ENCODE results near the gene VPS52. TPM values are rescaled to one million over a fixed set of nuclear protein-coding genes. Genes with fewer than 3 reads are reported as not detected.
"Not testable (repeated sequence)": the region's sequence is repeated elsewhere in the genome, so short reads cannot be mapped to it uniquely, and the experiment has no call there.

Gene VPS52
- total and polyA plus RNA-seq, 7 donors = 29.3 to 52.5 (median 35.7) TPM

DNA sequence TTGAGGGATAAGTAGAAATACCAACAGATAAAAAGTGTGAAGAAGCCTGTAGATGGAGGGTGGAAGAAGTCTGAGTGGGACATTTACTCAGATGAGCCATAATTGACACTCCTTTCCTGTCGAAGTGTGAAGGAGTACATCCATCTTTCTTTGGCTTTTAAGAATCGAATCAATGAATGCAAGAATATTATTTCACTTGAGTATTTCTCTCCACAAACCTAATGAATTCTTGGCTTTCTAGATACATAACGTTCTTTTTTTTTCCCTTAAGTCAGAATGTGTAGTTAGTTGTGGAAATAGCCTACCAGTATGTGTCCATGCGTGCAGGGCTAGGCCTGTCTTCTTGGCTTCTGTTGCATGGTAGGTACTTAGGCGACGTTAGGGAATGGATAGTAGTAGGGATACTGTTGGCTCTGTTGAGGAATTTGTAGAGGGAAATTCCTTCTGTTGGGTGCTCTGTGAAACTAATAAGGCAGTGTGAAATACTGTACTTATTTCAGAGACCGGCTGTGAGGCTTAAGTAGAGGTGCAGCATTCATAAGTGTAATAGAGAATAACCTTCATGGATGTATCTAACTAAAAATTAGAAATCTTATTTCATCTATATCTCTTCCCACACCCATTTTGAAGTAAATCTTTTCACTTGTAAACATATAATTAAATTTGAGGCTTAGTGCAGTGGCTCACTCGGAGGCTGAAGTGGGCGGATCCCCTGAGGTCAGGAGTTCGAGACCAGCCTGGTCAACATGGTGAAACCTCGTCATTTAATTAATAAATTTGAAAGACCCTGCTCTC is 1.6 kb upstream of the VPS52 start:
- 56 to 67% (median 57%) methylated on average over 11 of the region's 11 CpGs for WGBS, 3 donors
- intact Hi-C loops (cut with DNase I) = loop anchor here in 1 of 2 donors (2.0 to 10.0 kb wide), 2 partner anchors 15 to 131 kb away; partner anchors contain the start of genes PFDN6 and WDR46
- H3K27ac ChIP-seq = no peak overlapping the region
- TF ChIP-seq, protein P1, sequence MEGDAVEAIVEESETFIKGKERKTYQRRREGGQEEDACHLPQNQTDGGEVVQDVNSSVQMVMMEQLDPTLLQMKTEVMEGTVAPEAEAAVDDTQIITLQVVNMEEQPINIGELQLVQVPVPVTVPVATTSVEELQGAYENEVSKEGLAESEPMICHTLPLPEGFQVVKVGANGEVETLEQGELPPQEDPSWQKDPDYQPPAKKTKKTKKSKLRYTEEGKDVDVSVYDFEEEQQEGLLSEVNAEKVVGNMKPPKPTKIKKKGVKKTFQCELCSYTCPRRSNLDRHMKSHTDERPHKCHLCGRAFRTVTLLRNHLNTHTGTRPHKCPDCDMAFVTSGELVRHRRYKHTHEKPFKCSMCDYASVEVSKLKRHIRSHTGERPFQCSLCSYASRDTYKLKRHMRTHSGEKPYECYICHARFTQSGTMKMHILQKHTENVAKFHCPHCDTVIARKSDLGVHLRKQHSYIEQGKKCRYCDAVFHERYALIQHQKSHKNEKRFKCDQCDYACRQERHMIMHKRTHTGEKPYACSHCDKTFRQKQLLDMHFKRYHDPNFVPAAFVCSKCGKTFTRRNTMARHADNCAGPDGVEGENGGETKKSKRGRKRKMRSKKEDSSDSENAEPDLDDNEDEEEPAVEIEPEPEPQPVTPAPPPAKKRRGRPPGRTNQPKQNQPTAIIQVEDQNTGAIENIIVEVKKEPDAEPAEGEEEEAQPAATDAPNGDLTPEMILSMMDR (IDR thresholded peaks at IDR 0.05) = no peak
- DNase-seq = no peak
- no peaks in the 10 kb centered on the region for H3K27me3 ChIP-seq (ENCODE audit: insufficient read depth in 3 of 3, low read length in 2 of 3)
- H3K4me3 ChIP-seq = peak overlapping the region; percentile 81
- H3K4me1 ChIP-seq = peaks cover 50% of the 10 kb centered on the region
- peaks cover 6 to 57% of the 10 kb centered on the region in 2 donors for H3K36me3 ChIP-seq (ENCODE audit: insufficient read depth in 1 of 2, low read depth in 1 of 2)
- ATAC-seq = no peak
- no peaks in the 10 kb centered on the region for H3K9me3 ChIP-seq

DNA sequence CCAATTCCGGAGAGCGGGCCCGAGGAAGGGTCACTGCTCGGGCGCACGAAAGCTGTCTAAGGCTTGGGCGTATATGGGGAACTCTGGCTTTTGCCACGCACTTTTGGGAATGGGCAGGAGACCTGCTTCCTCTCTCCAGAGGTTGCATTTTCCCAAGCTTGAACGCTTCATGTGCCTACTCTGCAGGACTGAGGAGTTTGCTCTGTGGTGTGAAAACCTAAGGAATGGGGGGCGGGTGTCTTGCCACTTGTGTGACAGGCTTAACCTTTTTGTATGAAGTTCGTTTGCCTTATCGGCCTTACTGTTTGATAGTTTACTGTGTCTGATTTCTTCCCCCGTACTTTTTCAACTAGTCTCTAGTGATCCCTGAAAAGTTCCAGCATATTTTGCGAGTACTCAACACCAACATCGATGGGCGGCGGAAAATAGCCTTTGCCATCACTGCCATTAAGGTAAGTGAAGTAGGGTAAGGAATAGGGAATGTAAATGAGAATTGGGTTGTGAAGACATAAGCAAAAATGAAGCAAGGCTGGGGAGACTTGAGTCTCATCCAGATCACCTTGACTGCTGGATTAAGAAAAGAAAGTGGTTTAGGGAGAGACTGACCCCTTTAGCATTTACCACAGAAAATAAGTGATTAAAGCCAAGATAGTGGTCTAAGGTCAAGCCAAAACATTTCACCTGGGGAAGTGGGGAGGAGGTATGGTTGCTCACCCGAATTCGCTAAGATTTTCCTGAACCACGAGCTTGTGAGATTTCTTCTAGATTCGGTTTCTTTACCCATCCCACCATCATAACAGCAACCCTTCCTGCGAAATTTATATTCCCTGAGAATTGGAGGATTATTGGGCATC is 826 bp upstream of the VPS52 start:
- TF ChIP-seq, protein P1 (IDR thresholded peaks at IDR 0.05) = no peak
- Histone ChIP-seq H3K4me3 (peak overlapping the region; percentile 81), H3K27me3 (ENCODE audit: insufficient read depth in 3 of 3, low read length in 2 of 3) (no peaks in the 10 kb centered on the region), H3K27ac (peak overlapping the region; percentile 97), H3K4me1 (peaks cover 50% of the 10 kb centered on the region), H3K36me3 (ENCODE audit: insufficient read depth in 1 of 2, low read depth in 1 of 2) (peaks cover 6 to 62% of the 10 kb centered on the region in 2 donors), H3K9me3 (no peaks in the 10 kb centered on the region)
- 9 to 11% (median 10%) methylated on average over 22 of the region's 22 CpGs for WGBS, 3 donors
- intact Hi-C loops (cut with DNase I) = loop anchor here in 1 of 2 donors (2.0 to 10.0 kb wide), 2 partner anchors 16 to 132 kb away; partner anchors contain the start of genes PFDN6 and WDR46
- DNase-seq = no peak
- ATAC-seq = peak; percentile 16 to 40 (median 30)

DNA sequence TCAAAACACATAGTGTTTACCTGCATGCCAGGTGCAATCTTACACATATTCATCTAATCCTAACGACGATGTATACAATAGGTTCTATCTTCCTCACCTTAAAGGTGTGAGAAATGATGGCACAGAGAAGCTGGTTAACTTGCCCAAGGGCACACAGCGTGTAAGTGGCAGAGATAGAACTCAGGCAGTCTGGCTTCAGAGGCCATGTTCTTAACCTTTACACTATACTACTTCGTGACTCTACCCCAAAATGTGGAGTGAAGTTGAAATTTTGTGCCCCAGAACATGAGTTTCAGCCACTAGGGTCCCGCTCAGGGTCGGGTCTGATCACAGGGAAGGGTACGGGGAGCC is 584 bp downstream of the VPS52 start:
- 0 to 1% (median 1%) methylated on average over 7 of the region's 7 CpGs for WGBS, 3 donors
- peak overlapping the region; percentile 97 for H3K27ac ChIP-seq
- TF ChIP-seq, protein P1 (IDR thresholded peaks at IDR 0.05) = no peak
- peaks cover 45% of the 10 kb centered on the region for H3K4me1 ChIP-seq
- peaks cover 2 to 71% of the 10 kb centered on the region in 2 donors for H3K36me3 ChIP-seq (ENCODE audit: insufficient read depth in 1 of 2, low read depth in 1 of 2)
- H3K9me3 ChIP-seq = no peaks in the 10 kb centered on the region
- no peak for DNase-seq
- intact Hi-C loops (cut with DNase I) = loop anchor here in 1 of 2 donors (10.0 kb wide), 1 partner anchor 134 kb away; no protein-coding TSS in a partner anchor
- no peaks in the 10 kb centered on the region for H3K27me3 ChIP-seq (ENCODE audit: insufficient read depth in 3 of 3, low read length in 2 of 3)
- H3K4me3 ChIP-seq = peak overlapping the region; percentile 81
- peak; percentile 27 to 64 (median 36) for ATAC-seq

DNA sequence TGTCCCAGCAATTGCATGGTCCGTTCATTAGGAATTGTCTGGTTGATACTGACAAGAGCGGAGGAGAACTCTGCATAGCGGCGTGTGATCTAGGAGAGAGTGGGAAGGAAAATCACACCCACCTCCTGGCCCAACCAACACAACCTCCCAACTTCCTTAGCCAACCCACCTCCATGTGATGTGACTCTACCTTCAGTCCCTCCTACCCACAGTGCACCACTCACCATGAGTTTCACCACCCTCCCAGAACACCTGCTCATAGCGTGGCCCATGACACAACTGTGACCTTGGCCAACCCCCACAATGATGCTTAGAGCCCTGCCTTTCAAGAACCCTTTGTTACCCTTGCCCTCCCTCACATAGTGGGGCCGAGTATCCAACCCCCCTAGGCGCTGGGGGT is 7.7 kb downstream of the VPS52 start:
- Histone ChIP-seq H3K9me3 (no peaks in the 10 kb centered on the region), H3K4me3 (no peak overlapping the region), H3K36me3 (ENCODE audit: insufficient read depth in 1 of 2, low read depth in 1 of 2) (peaks cover 14 to 99% of the 10 kb centered on the region in 2 donors), H3K4me1 (no peaks in the 10 kb centered on the region), H3K27me3 (ENCODE audit: insufficient read depth in 3 of 3, low read length in 2 of 3) (no peaks in the 10 kb centered on the region), H3K27ac (no peak overlapping the region)
- DNase-seq (no peak), ATAC-seq (peak in 3 of 4 donors; percentile 14 to 31 (median 15))
- intact Hi-C loops (cut with DNase I) = no loop called here
- TF ChIP-seq, protein P1 (IDR thresholded peaks at IDR 0.05) = no peak
- WGBS, 3 donors = 78 to 83% (median 83%) methylated on average over 7 of the region's 7 CpGs

GRCh38 chr6:33262490-33262889 is 9.2 kb downstream of the VPS52 start:
- H3K36me3 ChIP-seq (ENCODE audit: insufficient read depth in 1 of 2, low read depth in 1 of 2) = peaks cover 14 to 97% of the 10 kb centered on the region in 2 donors

More at GRCh38 chr6:33262490-33262889, 9.2 kb downstream of the VPS52 start:
- ATAC-seq; intact Hi-C loops (cut with DNase I); H3K4me1 ChIP-seq; DNase-seq; H3K4me3 ChIP-seq; H3K27ac ChIP-seq; H3K27me3 ChIP-seq (ENCODE audit: insufficient read depth in 3 of 3, low read length in 2 of 3); H3K9me3 ChIP-seq: not testable (repeated sequence)
- WGBS, 3 donors = 97 to 98% (median 98%) methylated on average over 3 of the region's 3 CpGs
